A172 (cell line): Measurements from ENCODE around the gene TBC1D9B. TPM values are rescaled to one million over a fixed set of nuclear protein-coding genes. Genes with fewer than 3 reads are reported as not detected.
A peak's percentile ranks its signal among the peaks of the same experiment; 100 is the strongest.
"Not testable (repeated sequence)": the region's sequence is repeated elsewhere in the genome, so short reads cannot be mapped to it uniquely, and the experiment has no call there.

Experiments used
- DNase-seq: peaks from one replicate; pipeline ENCODE4 v3.0.0-alpha.2; 2015; ENCODE audit warnings: low spot score
- total RNA-seq: library from RNA; depleted of rRNA; stranded (reverse); fragments of >200 nt; shearing (Covaris generic); gene quantifications from 2 replicates; pipeline ENCODE4 v1.2.3, GENCODE V29; 2014

Gene TBC1D9B
- total RNA-seq, 1 experiment from 2014 or later, result 87.9 TPM

GRCh38 chr5:179839328-179840256 is 68.1 kb downstream of the TBC1D9B start:
- DNase-seq, result peak; percentile 62

- DNase-seq, result no peak
Observed at GRCh38 chr5:179837076-179838011, 70.4 kb downstream of the TBC1D9B start.

GRCh38 chr5:179836225-179837019 is 71.3 kb downstream of the TBC1D9B start:
- peak; percentile 74 for DNase-seq

- DNase-seq, result not testable (repeated sequence)
Observed at GRCh38 chr5:179834871-179835270, 72.8 kb downstream of the TBC1D9B start.

GRCh38 chr5:179834120-179834519 is 73.6 kb downstream of the TBC1D9B start:
- no peak for DNase-seq

- DNase-seq, result no peak
Observed at GRCh38 chr5:179833709-179834070, 74.0 kb downstream of the TBC1D9B start.

GRCh38 chr5:179833056-179833708 is 74.5 kb downstream of the TBC1D9B start:
- no peak for DNase-seq

- DNase-seq, result no peak
Observed at GRCh38 chr5:179832039-179832745, 75.5 kb downstream of the TBC1D9B start.

GRCh38 chr5:179830818-179831468 is 76.8 kb downstream of the TBC1D9B start:
- DNase-seq, result no peak

GRCh38 chr5:179829732-179830435 is 77.8 kb downstream of the TBC1D9B start:
- DNase-seq, result no peak

GRCh38 chr5:179828756-179829421 is 78.8 kb downstream of the TBC1D9B start:
- DNase-seq, result no peak

GRCh38 chr5:179827680-179828079 is 80.0 kb downstream of the TBC1D9B start:
- DNase-seq, result peak; percentile 88

- DNase-seq, result no peak
Observed at GRCh38 chr5:179825655-179826182, 82.0 kb downstream of the TBC1D9B start.

- DNase-seq, result no peak
Observed at GRCh38 chr5:179824745-179825112, 83.0 kb downstream of the TBC1D9B start.

- no peak for DNase-seq
Observed at GRCh38 chr5:179823937-179824744, 83.6 kb downstream of the TBC1D9B start.

GRCh38 chr5:179822444-179822990 is 85.2 kb downstream of the TBC1D9B start:
- DNase-seq, result no peak

GRCh38 chr5:179822059-179822432 is 85.7 kb downstream of the TBC1D9B start:
- no peak for DNase-seq
